ENCODE results near the gene SRF.

Gene SRF

DNA sequence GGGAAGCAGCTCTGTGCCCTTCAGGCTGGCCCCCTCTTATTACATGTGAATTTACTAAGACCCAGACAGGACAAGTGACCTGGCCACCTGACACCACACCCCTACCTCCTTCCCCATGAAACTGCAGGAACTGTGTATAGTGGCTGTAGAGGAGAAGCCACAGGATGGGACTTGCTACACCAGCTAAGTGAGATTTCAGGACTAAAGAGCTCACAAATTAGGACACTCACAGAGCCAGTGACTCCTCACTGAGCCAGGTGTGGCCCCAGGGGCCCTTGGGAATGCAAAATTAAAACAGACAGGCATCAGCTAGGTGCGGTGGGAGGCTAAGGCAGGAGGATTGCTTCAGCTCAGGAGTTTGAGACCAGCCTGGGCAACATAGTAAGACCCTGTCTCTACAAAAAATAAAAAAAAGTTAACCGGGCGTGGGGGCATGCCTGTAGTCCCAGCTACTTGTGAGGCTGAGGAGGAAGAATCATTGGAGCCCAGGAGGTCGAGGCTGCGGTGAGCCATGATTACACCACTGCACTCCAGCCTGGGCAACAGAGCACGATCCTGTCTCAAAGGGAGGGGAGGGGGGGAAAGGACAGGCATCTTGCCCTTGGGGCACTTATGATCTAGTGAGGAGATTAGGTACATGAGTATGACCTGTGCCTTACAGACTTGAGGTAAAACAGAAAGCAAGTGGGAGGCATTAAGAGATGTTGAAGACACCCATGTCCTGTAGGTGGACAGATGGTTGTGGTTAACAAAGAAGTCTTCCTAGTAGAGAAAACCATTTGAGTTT, 23.2 kb upstream of the SRF start:
- no peak for DNase-seq

DNA sequence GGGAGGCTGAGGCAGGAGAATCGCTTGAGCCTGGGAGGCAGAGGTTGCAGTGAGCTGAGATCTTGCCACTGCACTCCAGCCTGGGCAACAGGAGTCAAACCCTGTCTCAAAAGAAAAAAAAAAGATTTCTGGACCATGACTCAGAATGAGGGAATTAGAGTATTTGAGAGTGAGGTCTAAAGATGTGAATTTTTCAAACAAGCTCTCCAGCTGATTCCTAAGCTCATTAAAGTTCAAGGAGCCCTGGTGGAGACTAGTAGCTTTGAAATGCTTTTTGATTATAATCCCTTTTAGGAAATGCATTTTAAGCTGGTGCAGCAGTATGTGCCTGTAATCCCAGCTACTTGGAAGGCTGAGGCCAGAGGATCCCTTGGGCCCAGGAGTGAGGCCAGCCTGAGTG, 21.8 kb upstream of the SRF start:
- no peak for DNase-seq

DNA sequence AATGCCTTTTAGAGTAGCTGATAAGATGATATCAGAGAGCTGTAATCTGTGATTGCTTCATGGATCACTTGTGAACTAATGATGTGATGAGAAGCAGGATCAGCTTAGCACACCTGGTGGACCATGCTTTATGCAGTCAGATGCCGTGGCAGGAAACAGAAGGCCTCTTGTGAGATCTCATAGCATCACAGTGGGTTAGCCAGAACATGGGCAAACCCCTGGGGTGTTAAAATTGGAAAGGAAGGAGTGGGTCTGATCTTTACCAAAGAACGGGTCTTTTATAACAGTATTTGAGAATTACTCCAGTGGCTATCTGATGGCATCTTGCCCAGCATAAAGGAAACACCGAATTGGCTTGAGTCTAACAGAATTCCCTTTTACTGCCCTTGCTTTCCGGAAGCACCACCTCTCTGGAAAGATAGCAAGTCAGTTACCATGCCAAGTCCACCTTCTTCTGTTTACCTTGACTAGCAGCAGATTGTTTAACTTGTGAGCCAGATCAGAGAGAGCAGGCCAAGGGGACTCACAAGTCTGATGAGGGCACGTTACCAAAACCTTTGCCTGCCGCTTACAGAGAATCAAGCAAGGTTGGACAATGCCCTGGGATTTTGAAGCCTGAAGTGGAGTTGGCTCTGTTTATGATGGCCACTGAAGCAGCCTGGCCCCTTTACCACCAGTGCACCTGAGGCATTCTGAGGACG, 20.9 kb upstream of the SRF start:
- DNase-seq = peak in 1 of 14 donors; percentile 62

DNA sequence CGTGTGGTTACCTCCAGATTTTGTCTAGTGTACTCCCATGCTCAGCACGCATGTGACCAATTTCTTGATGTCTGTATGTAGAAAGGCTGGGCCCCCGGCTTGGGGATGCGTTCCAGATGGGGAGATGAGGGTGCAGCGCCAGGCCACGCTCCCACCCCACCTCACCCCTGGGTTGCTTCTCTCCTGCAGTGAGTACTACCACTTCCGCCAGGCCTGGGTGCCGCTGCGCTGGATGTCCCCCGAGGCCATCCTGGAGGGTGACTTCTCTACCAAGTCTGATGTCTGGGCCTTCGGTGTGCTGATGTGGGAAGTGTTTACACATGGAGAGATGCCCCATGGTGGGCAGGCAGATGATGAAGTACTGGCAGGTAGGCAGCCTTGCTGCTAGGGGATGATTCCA, 11.5 kb upstream of the SRF start:
- no peak for DNase-seq

DNA sequence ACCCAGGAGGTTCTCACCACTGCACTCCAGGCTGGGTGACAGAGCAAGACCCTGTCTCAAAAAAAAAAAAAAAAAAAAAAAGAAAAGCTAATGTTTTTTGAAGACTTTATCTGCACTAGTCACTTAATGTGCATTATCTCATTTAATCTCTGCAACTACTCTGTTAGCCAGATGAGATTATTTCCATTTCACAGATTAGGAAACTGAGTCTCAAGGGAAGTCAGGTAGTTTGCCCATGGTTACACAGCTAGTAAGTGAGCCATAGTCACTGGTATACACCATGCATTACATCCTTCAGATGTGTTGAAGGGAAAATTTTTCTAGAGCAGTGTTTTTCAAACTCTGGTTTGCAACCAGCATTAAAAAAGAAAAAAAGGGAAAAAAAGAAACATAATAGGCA, 7.2 kb upstream of the SRF start:
- DNase-seq = no peak

DNA sequence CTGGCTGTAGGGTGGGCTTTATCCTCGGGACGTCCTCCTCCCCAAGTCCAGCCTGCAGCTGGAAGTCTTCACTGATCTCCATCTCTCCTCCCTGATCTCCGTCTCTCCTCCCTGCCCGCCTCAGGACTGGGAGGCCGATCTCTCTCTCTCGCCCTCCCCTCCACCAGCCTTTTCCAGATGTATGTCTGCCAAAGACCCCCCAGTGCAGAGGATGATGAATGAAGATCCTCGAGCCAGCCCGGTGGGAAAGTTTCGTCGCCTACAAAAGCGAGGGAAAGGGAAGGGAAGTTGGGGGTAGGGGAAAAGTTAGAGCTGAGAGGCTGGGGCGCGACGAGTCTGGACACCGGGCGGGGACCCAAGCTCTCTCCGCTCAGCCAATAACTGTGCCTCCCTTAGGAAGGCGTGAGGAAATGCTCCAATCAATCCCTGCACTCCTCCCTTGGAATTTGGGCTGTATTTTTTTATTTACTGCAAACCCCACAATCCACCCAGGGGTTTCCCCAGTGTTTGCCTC, 595 bp upstream of the SRF start:
- DNase-seq = peak in 2 of 14 donors; percentile 32 to 56

DNA sequence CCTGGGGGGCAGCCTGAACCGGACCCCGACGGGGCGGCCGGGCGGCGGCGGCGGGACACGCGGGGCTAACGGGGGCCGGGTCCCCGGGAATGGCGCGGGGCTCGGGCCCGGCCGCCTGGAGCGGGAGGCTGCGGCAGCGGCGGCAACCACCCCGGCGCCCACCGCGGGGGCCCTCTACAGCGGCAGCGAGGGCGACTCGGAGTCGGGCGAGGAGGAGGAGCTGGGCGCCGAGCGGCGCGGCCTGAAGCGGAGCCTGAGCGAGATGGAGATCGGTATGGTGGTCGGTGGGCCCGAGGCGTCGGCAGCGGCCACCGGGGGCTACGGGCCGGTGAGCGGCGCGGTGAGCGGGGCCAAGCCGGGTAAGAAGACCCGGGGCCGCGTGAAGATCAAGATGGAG, 636 bp downstream of the SRF start:
- peak in 2 of 14 donors; percentile 48 to 50 for DNase-seq

DNA sequence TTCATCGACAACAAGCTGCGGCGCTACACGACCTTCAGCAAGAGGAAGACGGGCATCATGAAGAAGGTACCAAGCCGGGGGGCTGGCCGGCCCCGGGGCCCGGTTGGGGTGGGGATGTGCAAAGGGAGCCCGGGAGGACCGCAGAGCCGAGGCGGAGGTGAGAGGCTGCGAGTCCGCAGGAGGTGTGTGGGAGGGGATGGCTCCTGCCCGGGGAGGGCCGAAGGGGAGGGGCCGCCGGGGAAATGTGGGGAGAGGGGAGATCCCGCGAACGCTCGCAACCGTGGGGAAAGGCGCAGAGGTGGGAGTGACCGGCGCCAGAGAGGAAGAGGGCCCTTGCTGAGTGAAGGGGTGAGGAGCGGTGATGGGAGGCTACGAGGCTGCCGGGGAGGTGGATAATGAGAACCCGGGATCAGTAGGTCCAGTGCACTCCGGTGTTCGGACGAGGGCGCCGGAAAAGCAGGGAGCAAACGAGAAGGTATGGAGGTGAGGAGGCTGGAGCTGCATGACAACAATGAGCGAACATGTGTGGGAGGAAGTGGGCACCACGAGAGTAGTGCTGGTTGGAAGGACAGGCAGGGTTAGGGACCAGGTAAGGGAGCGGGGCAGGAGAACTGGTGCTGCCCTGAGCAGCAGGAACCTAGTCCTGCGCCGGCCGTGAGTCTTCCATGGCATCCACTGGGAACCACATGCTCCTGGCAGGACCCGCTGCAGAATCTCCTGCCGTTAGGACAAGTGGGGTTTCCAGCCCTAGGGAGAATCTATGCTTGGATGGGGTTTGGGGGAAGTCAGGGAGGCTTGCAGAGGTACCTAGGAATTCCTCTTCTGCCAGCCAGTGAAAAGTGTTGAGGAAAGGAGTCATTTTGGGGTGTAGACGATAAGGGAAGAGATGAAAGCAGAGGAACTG, 1.3 kb downstream of the SRF start:
- peak in 11 of 14 donors; percentile 13 to 64 (median 47) for DNase-seq

DNA sequence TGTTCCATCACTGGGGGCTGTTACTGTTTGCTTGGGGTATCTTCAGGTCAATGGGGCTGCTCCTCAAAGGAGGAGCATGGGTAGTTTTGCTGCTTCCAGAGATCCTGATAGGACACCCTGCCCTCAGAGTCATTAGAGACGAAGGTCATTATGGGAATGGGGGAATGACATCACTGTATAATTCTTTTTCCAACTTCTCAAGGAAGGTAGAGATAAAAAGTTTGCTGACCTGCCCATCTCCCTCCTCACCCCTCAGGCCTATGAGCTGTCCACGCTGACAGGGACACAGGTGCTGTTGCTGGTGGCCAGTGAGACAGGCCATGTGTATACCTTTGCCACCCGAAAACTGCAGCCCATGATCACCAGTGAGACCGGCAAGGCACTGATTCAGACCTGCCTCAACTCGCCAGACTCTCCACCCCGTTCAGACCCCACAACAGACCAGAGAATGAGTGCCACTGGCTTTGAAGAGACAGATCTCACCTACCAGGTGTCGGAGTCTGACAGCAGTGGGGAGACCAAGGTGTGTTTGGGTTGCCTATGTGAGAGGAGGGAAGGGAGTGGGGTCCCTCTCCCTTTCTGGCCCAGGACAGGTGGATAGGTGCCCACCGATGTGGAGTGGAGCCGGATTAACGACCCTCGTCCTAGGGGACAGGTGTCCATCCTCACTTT, 2.7 kb downstream of the SRF start:
- DNase-seq = no peak

DNA sequence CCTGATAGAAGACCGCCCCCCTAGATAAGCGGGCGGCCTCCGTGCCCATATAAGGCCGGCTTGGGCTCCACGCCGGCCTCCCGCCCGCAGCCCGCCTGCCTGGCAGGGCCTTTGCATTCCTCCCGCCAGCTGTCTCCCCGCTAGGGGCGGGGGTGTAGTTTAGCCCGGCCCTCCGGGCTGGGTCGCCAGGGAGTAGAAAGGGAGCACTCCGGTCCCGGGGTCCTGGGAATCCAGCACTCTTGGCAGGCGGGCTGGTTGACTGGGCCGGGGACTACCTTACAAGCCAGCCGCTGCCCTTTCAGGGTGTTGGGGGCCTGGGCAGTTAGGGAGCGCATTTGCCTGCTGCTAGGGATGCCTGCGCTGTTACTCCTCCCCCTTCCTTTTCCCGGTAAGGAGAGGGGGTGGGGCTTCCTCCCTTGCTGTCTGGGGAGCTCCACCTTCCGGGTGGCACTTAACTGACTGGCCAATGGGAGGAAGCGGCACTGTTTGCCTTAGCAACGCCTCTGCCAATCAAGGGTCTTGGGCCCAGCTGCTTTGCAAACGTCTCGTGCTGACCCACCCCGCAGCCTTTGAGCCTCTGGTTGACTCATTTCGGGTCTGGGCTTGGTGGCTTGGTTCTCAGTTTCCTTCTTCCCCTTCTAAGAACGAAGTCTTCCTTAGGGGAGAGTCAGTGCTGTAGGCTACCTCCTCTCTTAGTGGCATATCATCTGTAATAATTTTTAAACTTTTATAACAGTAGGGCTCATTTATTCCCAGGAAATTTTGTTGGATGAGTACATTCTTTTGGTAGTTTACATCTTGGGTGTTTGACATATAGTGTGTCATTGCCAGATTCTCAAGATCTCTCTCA, 3.4 kb downstream of the SRF start:
- peak; percentile 69 to 98 (median 92) for DNase-seq

DNA sequence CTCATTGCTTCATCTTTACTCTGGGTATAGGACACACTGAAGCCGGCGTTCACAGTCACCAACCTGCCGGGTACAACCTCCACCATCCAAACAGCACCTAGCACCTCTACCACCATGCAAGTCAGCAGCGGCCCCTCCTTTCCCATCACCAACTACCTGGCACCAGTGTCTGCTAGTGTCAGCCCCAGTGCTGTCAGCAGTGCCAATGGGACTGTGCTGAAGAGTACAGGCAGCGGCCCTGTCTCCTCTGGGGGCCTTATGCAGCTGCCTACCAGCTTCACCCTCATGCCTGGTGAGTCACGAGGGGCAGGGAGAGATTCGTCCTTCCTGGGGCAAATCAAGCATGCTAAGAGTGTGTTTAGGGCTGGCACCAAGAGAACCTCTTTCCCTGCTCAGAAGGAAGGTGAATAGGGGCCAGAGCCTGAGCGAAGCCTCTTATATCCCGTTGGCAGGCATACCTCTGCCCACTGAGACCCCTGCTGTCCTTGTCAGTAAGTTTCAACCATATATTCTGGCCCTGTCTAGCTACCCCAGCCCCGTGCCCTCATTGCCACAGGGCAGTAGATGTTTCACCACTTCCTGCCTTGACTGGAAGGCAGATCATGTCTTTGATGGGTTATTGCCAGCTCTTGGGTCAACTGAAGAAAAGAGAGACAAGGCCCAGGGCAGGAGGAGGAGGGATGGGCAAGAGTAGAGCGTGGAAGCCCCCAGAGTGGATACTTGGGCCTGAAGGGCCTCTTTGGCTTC, 4.8 kb downstream of the SRF start:
- no peak for DNase-seq

DNA sequence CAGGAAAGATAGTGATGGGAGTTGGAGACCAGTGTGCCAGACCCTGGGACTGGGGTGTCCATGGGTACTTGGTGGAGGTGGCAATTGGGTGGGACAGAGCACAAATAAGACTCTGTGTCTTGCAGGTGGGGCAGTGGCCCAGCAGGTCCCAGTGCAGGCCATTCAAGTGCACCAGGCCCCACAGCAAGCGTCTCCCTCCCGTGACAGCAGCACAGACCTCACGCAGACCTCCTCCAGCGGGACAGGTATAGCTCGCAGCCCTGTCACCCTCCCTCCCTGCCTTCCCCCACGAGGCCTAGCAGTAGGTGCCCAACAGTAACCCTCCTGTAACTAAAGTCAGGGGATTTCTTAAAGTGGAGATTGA, 5.3 kb downstream of the SRF start:
- DNase-seq = no peak

DNA sequence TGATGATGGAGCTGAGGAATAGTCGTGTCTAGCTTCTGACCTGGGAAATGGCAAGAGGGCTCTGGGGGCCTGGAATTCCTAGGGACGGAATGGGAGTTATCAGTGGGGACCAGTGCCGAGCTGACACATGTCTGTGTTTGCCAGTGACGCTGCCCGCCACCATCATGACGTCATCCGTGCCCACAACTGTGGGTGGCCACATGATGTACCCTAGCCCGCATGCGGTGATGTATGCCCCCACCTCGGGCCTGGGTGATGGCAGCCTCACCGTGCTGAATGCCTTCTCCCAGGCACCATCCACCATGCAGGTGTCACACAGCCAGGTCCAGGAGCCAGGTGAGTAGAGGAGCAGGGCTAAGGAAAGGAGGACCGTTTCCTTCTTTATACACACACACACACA, 7.1 kb downstream of the SRF start:
- DNase-seq = no peak

DNA sequence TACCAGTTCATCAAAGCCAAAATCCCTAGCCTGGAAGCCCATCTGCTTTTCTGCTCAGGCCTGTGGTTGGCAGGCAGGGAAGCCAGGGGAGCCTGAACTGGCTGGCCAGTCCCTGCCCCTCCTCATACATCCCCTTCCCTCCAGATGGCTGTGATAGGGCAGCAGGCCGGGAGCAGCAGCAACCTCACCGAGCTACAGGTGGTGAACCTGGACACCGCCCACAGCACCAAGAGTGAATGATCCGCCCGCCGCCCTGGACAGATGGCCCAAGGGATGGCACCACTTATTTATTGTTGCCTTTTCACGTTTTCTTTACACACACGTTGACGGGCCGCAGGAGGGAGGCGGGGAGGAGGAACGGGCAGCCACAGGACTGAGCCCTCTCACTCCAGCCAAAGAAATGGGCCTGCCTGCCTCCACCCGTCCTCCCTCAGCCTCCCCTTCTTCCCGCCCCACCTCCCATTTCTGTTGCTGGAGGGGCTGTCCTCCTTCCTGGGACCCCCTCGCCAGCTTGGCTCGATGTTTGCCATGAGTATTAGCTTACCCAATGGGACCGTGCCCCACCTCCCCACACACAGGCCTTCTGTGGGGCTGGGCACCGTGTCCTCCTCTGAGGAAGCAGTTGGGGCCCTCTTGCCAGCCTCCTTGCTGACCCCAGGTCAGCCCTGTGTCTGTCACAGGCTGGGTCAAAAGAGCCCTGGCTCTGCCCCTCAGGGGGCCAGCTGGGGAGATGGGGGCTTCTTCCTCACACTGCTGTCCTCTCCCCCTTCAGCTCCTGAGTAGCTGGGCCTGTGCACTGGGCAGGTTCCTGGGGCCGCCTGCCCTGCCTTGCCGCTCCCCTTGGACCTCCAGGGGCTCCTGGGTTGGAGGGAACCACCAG, 8.1 kb downstream of the SRF start:
- no peak for DNase-seq

DNA sequence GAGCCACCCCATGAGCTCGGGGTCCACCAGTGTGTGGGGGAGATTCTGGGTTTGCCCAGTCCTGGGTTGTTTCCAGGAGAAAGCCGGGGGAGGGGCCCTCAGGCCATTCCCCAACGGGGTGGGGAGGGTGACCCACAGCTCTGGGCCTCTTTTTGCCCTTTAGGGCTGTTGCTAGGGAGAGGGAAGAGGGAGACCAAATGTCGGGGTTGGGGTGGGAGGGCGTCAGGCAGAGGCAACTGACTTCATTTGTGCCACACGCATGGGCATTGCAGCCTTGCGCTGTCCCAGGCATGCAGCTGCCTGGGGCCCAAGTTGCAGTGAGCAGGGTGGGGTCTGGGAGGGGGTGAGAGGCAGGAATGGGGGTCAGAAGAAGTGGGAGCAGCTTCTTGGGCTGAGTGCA, 9.0 kb downstream of the SRF start:
- no peak for DNase-seq

DNA sequence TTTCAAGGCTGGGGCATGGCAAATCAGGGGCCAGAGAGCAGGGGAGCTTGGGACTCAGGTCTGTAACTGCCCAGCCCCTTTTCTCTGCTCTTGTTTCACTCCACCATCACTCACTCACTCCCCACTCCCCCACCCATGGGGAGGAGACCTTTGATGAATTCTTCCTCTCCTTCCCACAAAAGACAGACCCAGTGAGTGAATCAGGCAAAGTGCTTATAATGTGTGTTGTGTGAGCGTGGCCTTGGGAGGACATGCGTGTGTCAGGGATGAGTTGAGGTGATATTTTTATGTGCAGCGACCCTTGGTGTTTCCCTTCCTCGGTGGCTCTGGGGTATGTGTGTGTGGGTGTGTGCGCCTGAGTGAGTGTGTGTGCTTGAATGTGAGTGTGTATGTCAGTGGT, 9.9 kb downstream of the SRF start:
- no peak for DNase-seq

DNA sequence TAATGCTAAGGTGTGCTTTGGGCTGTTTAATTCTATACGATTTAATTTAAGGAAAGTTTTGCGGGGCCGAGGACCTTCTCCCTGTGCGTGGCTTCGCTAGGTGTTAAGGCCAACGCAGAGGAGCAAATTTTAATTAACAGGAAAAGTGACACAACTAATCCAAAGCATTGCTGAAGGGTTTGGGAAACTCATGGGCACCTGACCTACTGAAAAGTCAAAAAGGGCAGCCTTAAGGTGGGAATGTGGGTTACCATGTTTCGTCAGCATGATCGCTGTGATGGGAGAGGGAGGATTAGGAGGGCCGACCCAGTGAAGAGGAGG, 10.5 kb downstream of the SRF start:
- DNase-seq = no peak

DNA sequence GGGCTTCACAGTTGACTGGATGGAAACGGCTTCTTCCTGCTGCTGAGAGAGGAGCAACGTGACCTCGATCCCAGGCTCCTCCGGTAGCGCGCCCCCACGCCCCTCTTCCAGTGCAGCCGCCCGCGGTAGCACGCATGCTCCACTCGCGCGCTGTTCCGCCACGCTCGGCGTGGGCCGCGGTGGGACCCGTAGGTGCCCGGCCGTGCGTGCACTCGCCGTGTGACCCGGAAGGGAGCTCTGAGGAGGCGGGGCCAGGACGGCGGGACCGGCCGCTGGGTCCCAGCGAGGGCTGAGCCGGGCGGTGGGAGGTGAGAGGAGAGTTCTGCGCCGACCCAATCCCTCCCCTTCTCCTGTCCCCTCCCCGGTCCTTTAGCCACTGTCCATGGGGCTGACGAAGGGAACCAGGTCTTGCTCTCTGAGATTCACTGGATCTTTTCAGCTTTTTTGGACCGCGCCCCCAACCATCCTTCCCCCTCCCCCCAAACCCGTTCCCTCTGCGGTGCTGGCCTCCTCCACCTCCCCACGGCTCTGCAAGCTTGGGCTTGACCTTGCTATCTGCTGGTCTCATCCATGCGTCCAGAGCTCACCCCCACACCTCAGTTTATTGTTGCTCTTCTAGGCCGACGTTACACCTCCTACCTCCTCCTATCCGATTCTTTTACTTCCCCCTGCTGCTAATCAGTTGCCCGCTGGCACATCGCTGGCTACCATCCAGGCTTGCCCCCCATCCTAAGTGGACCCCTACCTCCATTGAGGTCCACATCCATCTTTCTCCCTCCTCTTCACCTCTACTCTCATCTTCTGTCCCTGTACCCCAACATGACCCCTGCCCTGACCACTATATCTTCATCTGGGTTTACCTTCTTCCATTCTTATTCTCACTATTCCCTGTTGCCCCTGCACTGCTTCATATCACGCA, 11.1 kb downstream of the SRF start, which contains the start of gene CUL9:
Gene CUL9 (plus strand): TSS at position 255 of the 919 bp plus-strand sequence. CDS start 2,115 bp downstream, outside the sequence.
- peak; percentile 23 to 91 (median 80) for DNase-seq

All from C1 segment of cervical spinal cord (tissue), 14 donors.